HCEC 1CT (cell line): ENCODE results near the gene EME2.

Source experiments
- DNase-seq: peaks from one replicate; pipeline ENCODE4 v3.0.0-alpha.2; 2017

Gene EME2

DNA sequence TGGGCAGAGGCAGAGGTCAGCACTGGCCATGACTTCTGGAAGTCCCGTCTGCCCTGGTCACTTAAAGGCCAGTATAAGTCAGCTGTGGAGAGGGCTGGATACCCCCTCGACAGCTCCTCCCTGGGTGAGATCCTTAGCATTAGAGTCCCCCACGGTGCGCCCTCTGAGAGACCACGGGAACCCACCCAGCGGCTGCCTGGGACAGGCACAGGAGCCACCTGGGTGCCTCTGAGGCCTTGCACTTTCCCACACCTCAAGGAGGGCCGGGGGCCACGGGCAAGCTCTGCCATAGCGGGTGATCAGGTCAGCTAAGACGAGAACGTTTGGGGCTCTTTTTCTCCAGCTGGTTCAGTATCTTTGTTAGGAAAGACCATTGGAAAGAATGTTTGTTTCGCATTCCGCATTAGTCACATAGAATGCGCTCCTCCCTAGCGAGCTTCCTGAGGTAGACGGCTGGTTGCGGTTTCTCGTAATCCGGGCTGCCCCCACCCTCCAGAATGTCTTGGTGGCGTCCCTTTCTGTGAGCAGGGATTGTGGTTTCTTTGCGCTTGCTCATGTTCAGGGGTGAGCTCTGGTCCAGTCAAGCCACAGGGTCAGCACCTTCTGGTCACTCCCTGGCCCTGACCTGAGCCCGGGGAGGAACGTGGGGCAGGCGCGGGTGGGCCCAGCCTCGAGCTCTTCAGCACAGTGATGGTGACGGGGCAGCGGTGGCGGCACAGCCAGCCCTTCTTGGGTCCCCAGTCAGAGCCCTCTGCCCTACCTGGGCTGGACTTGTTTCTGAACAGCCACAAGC is 26.5 kb upstream of the EME2 start:
- no peak for DNase-seq

DNA sequence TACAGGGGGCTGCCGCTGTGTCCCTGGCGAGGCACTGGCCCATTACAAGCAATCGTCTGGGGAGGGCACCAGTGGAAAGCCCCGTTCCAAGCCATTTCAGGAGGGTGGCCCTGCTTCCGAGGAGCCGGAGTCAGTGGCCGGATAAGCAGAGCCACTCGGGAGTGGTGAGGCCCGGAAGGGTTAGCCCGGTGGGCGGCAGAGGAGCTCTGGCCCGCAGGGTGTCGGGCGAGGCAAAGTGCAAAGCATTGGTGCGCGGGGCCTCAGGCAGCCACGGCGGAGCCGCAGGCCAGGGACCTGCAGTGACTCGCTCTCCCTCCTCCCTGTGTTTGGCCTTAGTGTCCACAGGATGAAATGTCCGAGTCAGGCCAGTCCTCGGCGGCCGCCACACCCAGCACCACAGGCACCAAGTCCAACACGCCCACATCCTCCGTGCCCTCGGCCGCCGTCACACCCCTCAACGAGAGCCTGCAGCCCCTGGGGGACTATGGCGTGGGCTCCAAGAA is 25.9 kb upstream of the EME2 start:
- DNase-seq: no peak

DNA sequence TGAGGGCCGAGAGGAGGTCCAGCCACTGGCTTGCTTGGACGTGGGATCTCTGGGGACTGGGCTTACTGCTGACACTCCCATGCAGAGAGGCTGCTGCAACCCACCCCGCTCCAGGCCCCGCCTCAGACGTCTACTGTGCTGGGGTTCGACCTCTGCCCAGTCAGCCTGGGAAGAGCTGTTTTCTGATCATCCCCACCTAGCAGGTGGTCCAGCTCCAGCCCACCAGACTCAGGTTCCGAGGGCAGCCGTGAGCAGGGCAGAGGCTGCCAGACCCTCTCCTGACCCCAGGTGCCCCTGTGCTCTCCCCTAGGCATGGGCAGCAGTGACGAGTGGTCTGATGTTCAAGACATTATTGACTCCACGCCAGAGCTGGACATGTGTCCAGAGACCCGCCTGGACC is 24.7 kb upstream of the EME2 start:
- no peak for DNase-seq

DNA sequence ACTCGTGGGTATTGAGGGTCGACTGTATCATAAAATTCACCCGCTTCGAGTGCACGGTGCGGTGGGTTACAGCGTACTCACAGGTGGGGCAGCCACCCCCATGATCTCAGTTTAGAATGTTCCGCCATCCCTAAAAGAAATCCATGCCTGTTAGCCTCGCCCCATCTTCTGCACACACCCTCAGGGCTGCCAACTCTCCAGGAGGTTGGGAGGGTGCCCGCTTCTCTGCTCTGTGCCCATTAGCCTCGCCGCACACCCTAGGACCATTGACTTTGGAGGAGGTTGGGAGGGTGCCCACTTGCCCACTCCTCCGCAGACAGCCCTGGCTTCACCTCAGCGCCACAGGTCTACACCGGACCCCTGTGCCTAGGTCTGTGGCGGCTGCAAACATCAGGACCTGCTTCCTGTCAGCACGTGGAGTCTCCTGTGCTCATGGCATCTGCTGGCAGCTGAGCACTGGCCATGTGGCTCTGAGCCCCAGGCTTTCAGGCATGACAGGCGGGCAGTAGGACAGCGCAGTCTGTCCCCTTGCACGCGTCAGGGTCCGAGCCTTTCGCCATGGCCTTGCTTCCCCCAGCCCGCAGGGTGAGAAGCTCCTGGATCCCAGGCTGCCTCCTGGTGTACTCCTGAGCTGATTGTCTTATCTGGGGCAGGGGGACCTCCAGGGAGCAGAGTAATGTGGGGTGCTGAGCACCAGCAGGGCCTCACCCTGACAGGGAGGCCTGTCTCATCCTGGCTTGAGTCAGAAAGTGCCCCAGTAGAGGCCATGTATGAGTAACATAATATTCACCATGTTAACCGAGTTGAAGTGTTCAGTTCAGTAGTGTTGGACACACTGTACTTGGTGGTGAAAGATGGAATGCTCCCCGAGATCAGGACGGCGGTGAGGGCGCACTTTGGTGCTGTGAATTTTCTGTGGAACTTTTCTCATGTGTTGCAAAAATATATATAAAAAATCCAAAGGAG is 23.2 kb upstream of the EME2 start:
- DNase-seq: peak; percentile 48

DNA sequence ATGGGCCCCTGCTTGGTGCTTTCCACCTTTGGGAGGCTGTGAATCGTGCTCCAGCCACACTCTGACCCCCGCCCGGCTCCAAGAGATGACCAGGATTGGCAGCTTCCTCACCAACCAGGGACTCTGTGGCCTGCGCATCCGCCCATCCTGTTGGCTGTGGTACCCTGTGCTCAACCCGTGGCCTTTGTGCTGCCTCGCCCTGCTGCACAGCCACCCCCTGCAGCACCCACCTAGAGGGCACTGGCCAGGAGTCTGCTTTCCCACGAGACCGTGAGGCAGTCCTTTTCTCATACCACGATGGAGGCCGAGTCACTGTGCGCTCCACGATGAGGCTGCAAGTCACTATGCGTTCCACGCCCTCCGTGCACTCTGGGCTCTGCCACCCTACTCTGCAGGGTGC is 20.7 kb upstream of the EME2 start:
- no peak for DNase-seq

DNA sequence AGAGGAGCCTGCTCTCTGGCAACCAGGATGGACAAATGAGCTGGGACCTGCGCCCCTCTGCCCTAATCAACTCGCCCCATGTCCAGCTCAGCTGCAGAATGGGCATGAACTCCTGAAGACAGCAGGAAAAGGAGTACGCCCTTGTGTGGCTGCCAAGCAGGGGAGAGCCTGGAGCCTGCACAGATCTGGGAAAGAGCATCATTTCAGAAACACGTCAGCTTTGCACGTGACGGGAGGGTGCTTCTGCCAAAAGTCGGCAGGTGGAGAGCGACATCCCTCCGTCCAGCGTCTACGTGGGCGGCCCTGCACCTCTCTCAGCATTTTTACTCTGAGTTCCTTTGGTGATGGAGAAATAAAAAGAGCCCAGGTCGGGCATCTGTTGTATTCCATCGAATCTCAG is 19.8 kb upstream of the EME2 start:
- DNase-seq: no peak

DNA sequence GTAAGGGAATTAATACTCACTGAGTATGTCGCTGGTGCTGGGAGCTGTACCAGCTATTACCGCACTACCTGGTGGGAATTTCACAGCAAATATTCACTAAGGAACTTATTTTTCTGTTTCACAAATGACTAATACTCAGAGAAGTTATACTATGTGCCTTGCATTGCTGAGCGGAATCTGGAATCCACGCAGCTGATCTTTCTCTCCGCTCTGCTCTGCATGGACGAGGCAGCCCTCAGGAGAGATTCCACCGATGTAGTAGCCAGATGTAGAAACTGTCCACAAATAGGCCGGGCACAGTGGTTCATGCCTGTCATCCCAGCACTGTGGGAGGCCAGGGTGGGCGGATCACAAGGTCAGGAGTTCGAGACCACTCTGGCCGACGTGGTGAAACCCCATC is 18.4 kb upstream of the EME2 start:
- DNase-seq: no peak

DNA sequence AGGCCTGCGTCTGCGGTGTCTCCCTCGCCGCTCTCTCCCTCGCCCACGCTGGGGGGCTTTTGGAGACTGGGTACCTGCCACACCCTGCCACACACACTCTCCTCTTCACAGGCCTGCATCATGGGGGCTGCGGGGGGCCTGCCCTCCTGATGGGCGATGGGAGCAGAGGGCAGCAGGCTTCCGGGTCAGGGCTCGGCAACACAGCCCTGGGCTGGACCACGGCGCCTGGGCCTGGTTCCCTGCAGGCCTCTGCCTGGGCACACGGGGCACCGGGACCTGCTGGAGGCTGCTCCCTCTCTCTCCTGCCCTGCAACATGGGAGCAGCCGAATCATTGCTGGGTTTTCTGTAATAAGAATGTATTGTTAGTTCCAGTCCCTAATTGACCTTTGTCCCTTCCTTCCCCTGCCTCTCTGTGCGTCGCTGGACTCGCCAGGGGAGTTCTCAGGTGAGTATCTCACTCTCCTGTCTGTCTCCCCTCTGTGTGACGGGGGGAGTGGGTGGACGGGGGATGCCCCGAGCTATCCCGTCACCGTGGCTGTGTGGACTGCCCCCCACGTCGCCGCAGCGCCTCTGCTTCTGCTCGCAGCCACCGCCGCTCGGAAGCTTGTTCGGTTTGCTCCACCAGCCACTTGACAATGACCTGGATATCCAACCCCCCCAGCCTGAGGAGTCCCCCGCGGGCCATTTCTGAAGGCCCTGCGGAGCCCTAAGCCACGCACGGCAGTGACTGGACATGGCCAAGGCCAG is 14.7 kb upstream of the EME2 start:
- no peak for DNase-seq

DNA sequence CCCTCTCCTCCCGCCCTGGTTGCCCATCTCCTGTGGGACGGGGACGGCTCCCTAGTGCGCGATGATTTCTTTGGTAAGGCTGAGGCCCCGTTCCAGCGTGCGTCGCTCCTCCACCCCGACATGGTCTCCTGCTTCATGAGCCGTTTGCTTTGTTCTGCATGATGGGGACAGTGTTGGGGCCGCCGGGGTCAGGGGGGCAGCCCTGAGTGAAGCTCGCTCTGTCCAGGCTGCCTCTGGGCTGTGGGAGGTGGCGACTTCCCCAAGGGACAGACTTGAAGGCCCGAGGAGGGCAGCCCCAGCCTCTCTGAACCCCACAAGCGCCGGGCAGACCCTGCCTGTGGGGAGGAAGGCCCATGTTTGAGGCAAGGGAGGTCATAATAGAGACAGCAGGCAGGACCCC is 13.7 kb upstream of the EME2 start:
- DNase-seq: no peak

DNA sequence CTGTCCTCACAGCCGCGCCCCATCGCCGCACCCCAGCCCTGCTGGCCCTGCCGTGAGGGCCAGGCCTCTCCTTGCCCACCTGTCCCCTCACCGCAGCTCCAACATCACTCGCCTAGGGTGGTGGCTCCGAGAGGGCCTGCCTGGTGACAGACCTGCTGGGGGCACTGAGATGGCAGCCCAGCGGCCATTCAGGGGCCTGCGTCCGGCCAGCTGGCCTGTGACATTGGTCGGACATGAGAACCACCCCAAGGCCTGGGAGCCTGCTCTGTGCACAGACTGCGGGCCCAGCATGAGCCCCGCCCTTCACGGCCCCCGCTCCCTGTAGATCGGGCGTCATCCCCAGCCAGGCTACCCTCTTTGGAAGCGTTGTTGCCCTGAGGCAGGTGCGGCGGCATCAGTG is 13.1 kb upstream of the EME2 start:
- DNase-seq: no peak

DNA sequence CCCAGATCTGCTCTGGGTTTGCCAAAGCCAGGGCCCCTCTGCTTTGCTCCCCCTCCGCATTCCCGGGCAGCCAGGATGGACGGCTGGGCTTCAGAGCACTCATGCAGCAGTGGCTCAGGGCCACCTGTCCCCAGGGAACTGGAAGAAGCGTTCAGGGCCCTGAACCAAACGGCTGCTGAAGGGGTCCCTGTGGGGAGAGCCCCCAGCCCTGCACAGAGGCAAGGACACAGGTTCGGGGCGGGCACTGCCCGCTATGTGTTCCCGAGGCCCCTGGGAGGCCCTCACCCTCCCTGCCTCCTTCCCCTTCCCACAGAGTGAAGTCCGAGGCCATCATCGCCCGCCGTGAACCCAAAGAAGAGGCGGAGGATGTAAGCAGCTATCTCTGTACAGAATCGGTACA is 11.7 kb upstream of the EME2 start:
- no peak for DNase-seq

DNA sequence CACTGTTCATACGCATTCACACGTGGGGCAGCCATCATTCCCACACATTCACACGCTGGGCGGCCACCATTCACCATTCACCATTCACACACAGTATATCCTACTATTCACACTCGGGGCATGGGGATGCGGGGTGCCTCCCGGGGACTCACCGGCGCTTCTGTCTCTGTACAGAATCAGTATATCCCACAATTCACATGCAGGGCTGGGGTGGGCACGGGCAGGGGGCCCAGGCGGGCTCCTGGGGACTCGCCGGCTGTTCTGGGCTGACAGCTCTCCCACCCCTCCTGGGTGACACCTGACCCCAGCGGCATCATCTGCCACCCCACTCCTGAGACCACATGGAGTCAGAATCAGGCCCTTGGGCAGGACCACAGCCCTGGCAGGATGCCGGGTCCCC is 10.9 kb upstream of the EME2 start:
- no peak for DNase-seq

DNA sequence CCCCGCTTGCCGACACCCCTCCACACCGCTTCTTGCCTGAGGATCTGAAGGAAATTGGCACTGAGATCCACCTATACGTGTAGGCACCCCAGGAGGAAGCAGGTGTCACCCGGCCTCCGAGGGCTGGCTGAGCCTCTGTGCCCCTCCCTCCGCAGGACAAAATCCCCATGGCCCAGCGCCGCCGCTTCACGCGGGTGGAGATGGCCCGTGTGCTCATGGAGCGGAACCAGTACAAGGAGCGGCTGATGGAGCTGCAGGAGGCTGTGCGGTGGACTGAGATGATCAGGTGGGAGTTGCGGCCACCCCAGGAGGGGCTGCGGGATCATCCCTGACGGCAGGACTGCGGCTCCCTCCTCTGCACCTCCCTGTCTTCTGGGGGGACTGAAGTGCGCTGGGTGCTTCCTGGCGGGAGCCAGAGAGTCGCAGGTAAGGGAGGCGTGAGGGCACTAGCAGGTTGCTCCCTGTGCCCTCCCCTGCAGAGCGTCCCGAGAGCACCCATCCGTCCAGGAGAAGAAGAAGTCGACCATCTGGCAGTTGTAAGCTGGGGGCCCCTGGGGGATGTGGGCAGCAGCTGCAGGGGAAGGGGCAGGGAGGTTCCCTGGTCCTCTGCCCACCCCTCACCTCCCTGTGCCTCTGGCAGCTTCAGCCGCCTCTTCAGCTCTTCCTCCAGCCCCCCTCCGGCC is 10.3 kb upstream of the EME2 start:
- no peak for DNase-seq

DNA sequence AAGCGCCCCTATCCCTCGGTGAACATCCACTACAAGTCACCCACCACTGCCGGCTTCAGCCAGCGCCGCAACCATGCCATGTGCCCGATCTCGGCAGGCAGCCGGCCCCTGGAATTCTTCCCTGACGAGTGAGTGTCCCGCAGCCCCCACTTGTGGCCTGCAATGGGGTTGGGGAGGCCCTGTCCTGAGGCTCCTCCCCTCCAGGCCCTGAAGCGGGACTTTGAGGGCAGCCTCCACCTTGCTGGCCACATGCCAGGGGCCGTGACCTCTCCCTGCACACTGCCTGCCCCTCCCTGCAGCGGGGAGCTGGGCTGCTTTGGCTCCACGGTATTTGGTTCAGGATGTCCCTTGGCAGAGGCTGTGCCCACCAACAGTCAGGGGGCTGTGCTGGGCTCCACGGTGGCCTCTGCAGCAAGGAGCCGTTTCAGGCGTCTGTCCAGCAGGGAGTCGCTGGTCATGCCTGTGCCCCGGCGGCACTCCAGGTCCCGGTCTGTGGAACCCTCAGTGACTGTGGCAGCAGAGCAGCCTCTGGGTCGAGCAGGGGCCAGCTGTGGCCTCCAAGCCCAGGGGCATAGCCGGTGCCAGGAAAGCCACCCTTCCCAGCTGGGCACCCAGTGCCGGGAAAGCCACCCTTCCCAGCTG is 9.6 kb upstream of the EME2 start:
- no peak for DNase-seq

DNA sequence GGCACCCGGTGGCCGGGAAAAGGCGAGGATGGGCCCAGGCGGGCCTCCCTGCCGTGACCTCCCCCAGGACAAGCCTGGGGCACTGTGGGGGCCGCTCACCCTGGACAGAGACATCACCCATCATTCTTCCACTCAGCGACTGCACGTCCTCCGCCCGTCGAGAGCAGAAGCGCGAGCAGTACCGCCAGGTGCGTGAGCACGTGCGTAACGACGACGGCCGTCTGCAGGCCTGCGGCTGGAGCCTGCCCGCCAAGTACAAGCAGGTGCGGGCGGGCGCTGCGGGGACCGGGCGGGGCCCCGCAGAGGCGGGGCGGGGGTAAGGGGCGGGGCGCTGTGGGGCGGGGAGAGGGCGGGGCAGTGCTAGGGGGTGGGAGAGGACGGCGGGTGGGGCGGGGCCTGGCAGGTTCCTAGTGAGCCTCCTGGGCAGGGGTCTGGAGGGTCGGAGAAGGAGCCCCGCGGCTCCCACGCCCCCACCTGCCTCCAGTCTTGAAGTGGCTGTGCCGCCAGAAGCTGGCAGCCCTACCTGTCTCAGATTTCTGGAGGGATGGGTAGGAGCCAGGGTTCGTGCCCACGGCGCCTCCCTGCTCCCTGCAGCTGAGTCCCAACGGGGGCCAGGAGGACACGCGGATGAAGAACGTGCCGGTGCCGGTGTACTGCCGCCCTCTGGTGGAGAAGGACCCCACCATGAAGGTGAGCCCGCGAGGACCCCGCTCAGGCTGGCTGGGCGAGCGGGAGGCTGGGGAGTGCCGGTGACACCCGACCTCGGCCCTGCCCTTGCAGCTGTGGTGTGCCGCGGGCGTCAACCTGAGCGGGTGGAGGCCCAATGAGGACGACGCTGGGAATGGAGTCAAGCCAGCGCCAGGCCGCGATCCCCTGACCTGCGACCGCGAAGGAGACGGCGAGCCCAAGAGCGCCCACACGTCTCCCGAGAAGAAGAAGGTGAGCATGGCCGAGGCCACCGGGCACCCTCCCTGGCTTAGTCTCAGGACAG is 8.8 kb upstream of the EME2 start:
- no peak for DNase-seq

DNA sequence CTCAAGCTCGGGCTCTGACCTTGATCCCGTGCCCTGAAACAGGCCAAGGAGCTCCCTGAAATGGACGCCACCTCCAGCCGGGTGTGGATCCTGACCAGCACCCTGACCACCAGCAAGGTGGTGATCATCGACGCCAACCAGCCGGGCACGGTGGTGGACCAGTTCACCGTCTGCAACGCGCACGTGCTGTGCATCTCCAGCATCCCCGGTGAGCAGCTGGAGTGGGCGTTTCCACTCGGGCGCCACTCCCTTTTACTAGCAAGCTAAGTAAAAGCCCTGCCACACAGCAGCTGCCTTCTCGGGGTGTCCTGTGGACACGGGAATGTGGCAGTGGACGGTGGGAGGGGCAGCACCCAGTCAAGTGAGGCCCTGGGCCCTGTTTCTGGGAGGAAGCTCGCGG is 7.6 kb upstream of the EME2 start:
- DNase-seq: no peak

DNA sequence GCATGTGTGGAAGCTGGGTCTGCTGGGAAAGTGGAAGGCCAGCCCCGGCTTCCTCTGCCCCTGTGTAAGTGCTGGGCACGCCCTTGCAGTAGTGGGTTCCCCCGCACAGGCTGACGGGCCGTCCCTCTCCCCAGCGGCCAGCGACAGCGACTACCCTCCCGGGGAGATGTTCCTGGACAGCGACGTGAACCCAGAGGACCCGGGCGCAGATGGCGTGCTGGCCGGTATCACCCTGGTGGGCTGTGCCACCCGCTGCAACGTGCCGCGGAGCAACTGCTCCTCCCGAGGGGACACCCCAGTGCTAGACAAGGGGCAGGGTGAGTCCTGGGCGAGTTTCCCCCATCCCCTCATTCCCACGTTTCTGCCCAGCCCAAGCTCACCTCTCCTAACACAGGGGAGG is 6.8 kb upstream of the EME2 start:
- DNase-seq: no peak

DNA sequence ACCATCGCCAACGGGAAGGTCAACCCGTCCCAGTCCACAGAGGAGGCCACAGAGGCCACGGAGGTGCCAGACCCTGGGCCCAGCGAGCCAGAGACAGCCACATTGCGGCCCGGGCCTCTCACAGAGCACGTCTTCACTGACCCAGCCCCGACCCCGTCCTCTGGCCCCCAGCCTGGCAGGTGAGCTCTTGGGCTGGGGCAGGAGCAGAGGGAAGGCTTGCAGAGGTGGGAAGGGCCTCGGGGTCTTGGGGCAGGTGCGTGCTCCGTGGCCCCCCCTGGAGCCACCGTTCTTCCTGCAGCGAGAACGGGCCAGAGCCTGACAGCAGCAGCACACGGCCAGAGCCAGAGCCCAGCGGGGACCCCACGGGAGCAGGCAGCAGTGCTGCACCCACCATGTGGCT is 6.4 kb upstream of the EME2 start:
- DNase-seq: no peak

DNA sequence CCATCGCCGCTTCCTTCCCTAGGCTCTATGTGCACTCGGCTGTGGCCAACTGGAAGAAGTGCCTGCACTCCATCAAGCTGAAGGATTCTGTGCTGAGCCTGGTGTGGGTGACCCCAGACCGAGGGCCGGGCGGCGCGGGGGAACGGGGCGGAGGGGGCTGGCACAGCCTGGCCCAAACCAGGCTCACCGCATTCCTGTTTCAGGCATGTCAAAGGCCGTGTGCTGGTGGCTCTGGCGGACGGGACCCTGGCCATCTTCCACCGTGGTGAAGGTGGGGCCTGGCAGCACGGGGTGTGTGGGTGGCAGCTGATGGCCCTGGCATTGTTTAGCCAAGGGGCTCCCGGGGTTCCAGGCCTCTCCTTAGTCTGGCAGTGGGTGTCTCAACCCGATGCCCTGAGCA is 5.9 kb upstream of the EME2 start:
- DNase-seq: no peak

DNA sequence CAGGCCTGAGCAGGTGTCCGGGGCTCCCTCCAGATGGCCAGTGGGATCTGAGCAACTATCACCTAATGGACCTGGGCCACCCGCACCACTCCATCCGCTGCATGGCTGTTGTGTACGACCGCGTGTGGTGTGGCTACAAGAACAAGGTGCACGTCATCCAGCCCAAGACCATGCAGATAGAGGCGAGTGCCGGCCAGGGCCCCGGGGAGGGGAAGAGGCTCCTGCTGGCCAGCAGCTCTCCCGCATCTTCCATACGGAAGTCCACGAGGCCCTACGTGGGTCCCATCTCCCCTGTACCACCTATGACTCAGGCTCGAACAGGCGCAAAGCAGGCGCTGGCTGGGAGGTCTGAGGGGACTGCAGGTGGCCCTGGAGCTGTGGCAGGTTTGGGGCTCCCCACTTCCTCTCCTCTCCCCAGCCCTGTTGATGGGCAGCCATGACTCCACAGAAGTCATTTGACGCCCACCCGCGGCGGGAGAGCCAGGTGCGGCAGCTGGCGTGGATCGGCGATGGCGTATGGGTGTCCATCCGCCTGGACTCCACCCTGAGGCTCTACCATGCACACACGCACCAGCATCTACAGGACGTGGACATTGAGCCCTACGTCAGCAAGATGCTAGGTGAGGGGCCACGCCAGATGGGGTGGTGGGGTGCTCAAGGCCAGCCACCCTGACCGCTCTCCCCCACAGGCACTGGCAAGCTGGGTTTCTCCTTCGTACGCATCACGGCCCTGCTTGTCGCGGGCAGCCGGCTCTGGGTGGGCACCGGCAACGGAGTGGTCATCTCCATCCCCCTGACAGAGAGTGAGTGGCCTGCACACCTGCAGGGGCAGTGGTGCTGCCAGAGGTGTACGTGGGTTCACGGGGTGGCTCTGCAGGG is 5.3 kb upstream of the EME2 start:
- DNase-seq: no peak
